Activated CD4-positive, alpha-beta T cell treated with anti-CD3 and anti-CD28 coated beads for 4 hours (primary cell): ENCODE results near the gene KIAA1549.
"Not testable (repeated sequence)": the region's sequence is repeated elsewhere in the genome, so short reads cannot be mapped to it uniquely, and the experiment has no call there.

Experiments
- DNase-seq, 2 donors: peaks; one replicate each; pipeline ENCODE4 v3.0.0-alpha.2; 2020

KIAA1549 gene

GRCh38 chr7:138848056-138848980 is 132.9 kb downstream of the KIAA1549 start:
- no peak for DNase-seq

GRCh38 chr7:138845711-138846110 is 135.5 kb downstream of the KIAA1549 start:
- DNase-seq, result no peak

GRCh38 chr7:138843632-138844580 is 137.3 kb downstream of the KIAA1549 start:
- no peak for DNase-seq

DNA sequence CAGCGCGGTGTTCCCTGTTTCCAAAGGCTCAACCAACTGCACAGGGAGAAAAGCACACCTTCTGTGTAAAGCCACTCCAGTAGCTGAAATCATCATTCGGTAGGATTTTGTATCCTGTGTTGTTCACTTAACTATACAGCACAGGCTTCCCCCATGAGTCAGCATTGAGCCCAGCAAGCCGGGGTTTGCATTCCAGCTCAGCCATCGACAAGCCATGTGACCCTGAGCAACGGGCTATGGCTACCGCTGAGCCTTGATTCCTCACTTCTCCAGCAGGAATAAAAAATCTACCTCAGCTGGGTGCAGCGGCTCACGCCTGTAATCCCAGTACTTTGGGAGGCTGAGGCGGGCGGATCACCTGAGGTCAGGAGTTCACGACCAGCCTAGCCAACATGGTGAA is 139.1 kb downstream of the KIAA1549 start:
- no peak for DNase-seq

DNA sequence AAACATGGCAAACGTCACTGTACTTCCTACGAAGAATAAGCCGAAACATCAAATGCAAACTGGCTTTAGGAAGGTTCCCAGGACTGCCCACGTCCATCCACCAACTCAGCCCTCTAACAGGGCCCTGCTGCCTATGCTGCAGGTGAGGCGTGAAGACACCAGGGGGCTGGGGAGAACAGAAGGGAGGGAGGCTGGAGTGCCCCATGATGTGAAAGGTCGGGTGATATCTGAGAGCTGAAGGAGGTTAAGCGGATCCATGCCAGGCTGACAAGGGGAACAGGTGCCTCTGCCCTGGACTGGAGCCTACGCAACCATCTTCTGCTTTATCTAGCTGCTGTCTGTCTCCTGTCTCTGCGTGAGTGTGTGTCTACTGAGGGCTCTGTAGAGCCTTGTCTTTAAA is 143.0 kb downstream of the KIAA1549 start:
- DNase-seq, result no peak

GRCh38 chr7:138837627-138838026 is 143.6 kb downstream of the KIAA1549 start:
- DNase-seq, result no peak

GRCh38 chr7:138835087-138835486 is 146.1 kb downstream of the KIAA1549 start:
- DNase-seq, result no peak

DNA sequence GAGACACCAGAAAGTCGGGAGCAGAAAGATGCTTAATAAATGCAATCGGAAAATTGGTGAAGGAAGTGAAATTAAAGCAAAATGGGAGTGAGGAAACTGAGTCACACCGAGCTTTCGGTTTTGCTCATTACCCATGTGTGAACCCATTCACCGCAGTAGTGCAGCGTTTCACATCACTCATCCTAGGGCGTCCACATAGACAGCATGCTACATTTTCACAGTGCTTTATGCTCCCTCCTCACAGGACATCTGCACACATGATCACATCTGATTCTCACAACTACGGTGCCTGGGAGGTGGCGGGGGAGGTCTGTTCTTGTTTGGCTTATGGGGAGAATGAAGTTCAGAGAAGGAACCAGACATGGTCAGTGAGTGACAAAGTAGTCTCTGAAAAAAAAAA is 146.6 kb downstream of the KIAA1549 start:
- no peak for DNase-seq

DNA sequence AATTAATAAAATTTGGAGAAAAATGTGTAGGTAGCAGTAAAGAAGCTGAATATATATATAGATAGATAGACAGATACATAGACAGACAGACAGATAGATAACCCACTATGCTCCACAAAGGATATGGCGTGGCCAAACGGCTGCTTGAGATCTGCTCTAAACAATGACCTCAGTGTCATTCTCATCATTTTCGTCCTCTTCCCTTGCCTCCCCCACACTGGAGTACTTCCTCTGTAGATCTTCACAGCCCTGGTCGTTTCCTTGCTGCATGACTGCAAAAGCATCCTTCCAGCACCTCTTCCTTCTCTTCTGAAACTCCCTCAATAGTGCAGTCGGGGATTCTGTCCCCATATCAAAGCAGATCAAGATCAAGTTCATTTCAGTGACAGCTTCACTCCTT is 147.6 kb downstream of the KIAA1549 start:
- DNase-seq, result no peak

DNA sequence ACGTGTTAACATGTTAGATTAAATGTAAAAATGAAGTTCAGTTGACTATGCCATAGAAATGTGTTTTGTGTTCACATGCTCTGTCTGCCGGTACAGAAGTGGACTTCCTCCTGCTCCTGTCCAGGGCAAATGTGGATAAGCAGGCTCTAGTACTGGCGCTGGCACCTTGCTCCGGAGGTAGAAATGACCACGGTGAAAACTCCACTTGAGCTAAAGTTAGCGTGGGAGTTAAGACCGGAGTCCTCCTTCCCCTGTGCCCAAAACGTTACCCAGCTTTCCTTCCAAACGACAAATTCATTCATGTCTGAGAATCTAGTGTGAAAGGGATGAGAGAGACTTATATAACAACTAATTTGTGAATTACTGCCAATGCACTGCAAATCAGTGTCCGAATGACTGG is 148.2 kb downstream of the KIAA1549 start:
- DNase-seq, result no peak

DNA sequence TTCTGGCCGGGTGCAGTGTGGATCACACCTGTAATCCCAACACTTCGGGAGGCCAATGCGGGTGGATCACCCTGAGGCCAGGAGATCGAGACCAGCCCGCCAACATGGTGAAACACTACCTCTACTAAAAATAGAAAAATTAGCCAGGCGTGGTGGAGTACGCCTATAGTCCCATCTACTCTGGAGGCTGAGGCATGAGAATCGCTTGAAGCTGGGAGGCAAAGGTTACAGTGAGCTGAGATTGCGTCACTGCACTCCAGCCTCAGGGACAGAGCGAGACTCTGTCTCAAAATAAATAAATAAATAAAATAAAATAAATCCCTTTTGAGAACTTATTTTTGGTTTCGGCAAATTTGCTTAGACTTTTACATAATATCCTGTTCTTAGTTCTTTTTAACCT is 151.9 kb downstream of the KIAA1549 start:
- DNase-seq, result no peak

- DNase-seq, result no peak
These were observed 152.9 kb downstream of the KIAA1549 start for GRCh38 chr7:138828302-138828701.

DNA sequence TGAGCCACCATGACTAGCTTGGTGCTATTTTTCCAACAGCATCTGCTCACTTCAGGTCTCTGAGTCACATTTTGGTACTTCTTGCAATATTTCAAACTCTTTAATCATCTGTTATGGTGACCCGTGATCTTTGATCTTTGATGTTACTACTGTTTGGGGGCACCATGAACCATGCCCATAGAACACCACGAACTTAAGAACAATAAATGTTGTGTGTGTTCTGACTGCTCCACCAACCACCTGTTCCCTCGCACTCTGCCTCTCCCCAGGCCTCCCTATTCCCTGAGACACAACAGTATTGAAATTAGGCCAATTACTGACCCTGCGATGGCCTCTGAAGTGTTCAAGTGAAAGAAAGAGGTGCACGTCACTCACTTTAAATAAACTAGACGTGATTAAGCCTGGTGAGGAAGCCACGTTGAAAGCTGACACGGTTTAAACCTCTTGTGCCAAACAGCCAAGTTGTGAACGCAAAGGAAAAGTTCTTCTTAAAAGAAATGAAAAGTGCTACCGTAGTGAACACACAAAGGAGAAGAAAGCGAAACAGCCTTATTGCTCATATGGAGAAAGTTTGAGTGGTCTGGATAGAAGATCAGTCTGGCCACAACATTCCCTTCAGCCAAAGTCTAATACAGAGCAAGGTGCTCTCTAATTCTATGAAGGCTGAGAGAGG is 156.0 kb downstream of the KIAA1549 start:
- DNase-seq, result no peak

GRCh38 chr7:138822867-138823535 is 158.2 kb downstream of the KIAA1549 start:
- no peak for DNase-seq

DNA sequence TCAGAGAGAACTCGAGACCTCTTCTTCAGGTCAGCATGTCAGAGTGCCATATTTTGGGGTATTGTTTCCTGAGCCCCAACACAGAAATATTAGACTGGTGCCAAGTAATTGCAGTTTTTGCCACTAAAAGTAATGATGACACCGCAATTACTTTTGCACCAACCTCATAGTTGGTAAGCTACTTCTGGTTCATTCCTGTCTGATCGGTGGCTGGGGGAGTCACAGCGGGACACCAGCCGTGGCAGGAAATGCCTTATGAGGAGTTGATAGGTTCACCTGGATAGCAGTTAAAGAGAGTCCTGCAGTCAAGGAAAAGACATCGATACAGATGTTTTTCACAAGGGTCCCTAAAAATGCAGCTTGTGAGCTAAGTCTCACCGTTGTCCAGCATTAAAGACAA is 159.3 kb downstream of the KIAA1549 start:
- DNase-seq, result no peak

GRCh38 chr7:138819625-138820024 is 161.6 kb downstream of the KIAA1549 start:
- DNase-seq, result no peak

- no peak for DNase-seq
These were observed 164.5 kb downstream of the KIAA1549 start for GRCh38 chr7:138816650-138817049.

- DNase-seq, result no peak
These were observed 166.3 kb downstream of the KIAA1549 start for GRCh38 chr7:138814816-138815332.

GRCh38 chr7:138813945-138814344 is 167.2 kb downstream of the KIAA1549 start:
- no peak for DNase-seq

DNA sequence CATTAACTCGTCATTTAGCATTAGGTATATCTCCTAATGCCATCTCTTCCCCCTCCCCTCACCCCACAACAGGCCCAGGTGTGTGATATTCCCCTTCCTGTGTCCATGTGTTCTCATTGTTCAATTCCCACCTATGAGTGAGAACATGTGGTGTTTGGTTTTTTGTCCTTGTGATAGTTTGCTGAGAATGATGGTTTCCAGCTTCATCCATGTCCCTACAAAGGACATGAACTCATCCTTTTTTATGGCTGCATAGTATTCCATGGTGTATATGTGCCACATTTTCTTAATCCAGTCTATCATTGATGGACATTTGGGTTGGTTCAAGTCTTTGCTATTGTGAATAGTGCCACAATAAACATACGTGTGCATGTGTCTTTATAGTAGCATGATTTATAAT is 169.9 kb downstream of the KIAA1549 start:
- not testable (repeated sequence) for DNase-seq

- no peak for DNase-seq
These were observed 171.8 kb downstream of the KIAA1549 start for GRCh38 chr7:138809346-138809745.

DNA sequence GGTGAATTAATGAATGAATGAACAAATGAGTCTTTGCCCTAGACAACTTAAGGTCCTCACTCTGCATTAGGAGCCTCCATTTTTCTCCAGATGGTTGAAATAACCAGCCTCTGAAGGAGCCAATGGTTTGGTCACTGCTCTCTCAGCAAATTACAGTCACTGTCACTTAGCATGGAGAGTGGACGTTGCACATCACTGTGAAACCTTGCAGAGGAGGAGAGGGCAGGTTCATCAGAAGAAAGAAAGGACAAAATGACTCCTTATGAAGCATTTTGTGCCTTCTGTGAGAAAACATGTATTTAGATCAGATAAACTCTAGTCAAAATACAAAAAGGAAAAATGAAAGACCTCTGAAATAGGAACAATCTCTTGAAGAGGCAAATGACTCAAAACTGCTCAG is 176.6 kb downstream of the KIAA1549 start:
- no peak for DNase-seq
